HUES48 (cell line): ENCODE data around the gene KCTD1.

Experiments
- H3K27ac ChIP-seq: one replicate; pipeline ENCODE4 v1.7.0; 2013; ENCODE audit warnings: low read depth, low read length, inconsistent platforms
- H3K27me3 ChIP-seq: 2 replicates; pipeline ENCODE4 v1.6.1; 2013; ENCODE audit warnings: mild to moderate bottlenecking, low read length; ENCODE audit not compliant: control insufficient read depth, insufficient read depth
- H3K36me3 ChIP-seq: 2 replicates; pipeline ENCODE4 v1.6.1; 2013; ENCODE audit warnings: low read length; ENCODE audit not compliant: control insufficient read depth, insufficient read depth
- H3K4me1 ChIP-seq: 2 replicates; pipeline ENCODE4 v1.6.1; 2013; ENCODE audit warnings: mild to moderate bottlenecking, low read length; ENCODE audit not compliant: control insufficient read depth, insufficient read depth
- H3K4me3 ChIP-seq: 2 replicates; pipeline ENCODE4 v1.5.1; 2013; ENCODE audit warnings: mild to moderate bottlenecking, low read depth, low read length
- H3K9ac ChIP-seq: 2 replicates; pipeline ENCODE4 v1.6.1; 2013; ENCODE audit warnings: mild to moderate bottlenecking, low read depth, low read length, moderate library complexity
- H3K9me3 ChIP-seq: 2 replicates; pipeline ENCODE4 v1.6.1; 2013; ENCODE audit warnings: low read length; ENCODE audit not compliant: control insufficient read depth, insufficient read depth

KCTD1 gene

GRCh38 chr18:26548415-26549262 is at the start of gene KCTD1:
Gene KCTD1, minus strand, starts transcription at chr18:26548553. Its CDS starts 17 bp downstream, at chr18:26548536.
- H3K9me3 ChIP-seq: no peaks in the 10 kb centered on the region
- peak within 1 kb of the TSS; percentile 72 for H3K4me3 ChIP-seq
- H3K4me1 ChIP-seq: peaks cover 31% of the 10 kb centered on the region
- peak within 1 kb of the TSS; percentile 42 for H3K27ac ChIP-seq
- H3K36me3 ChIP-seq: no peaks in the 10 kb centered on the region
- H3K9ac ChIP-seq: peak within 1 kb of the TSS; percentile 25; the same call in 1 of the 2 replicates
- H3K27me3 ChIP-seq: peaks cover 77% of the 10 kb centered on the region

GRCh38 chr18:26593365-26594320 is 45.3 kb upstream of the KCTD1 start:
- Histone ChIP-seq H3K27me3 (peaks cover 4% of the 10 kb centered on the region; the same call in 1 of the 2 replicates), H3K36me3 (no peaks in the 10 kb centered on the region), H3K4me3 (no peak overlapping the region), H3K4me1 (no peaks in the 10 kb centered on the region), H3K27ac (no peak overlapping the region), H3K9ac (no peak overlapping the region), H3K9me3 (no peaks in the 10 kb centered on the region)

- H3K36me3 ChIP-seq: no peaks in the 10 kb centered on the region
- H3K4me3 ChIP-seq: no peak overlapping the region
- no peaks in the 10 kb centered on the region for H3K9me3 ChIP-seq
- H3K27ac ChIP-seq: no peak overlapping the region
- no peak overlapping the region for H3K9ac ChIP-seq
- no peaks in the 10 kb centered on the region for H3K4me1 ChIP-seq
- no peaks in the 10 kb centered on the region for H3K27me3 ChIP-seq
These were observed 36.4 kb upstream of the KCTD1 start for GRCh38 chr18:26584745-26585144.

GRCh38 chr18:26579941-26580618 is 31.7 kb upstream of the KCTD1 start:
- H3K27ac ChIP-seq: no peak overlapping the region

GRCh38 chr18:26575865-26576217 is 27.5 kb upstream of the KCTD1 start:
- H3K27ac ChIP-seq: peak overlapping the region; percentile 71
- H3K36me3 ChIP-seq: no peaks in the 10 kb centered on the region
- H3K4me3 ChIP-seq: peak overlapping the region; percentile 44
- H3K9ac ChIP-seq: peak overlapping the region; percentile 21; the same call in 1 of the 2 replicates
- H3K4me1 ChIP-seq: peaks cover 18% of the 10 kb centered on the region
- peaks cover 48% of the 10 kb centered on the region for H3K27me3 ChIP-seq
- H3K9me3 ChIP-seq: no peaks in the 10 kb centered on the region

More at GRCh38 chr18:26579941-26580618, 31.7 kb upstream of the KCTD1 start:
- H3K9ac ChIP-seq: no peak overlapping the region
- no peaks in the 10 kb centered on the region for H3K9me3 ChIP-seq
- H3K36me3 ChIP-seq: no peaks in the 10 kb centered on the region
- H3K4me3 ChIP-seq: no peak overlapping the region
- peaks cover 29% of the 10 kb centered on the region for H3K27me3 ChIP-seq
- H3K4me1 ChIP-seq: peaks cover 11% of the 10 kb centered on the region

- H3K4me3 ChIP-seq: peak overlapping the region; percentile 44
- H3K9ac ChIP-seq: peak overlapping the region; percentile 21
- peaks cover 48% of the 10 kb centered on the region for H3K27me3 ChIP-seq
- no peaks in the 10 kb centered on the region for H3K36me3 ChIP-seq
- H3K4me1 ChIP-seq: peaks cover 18% of the 10 kb centered on the region
- peak overlapping the region; percentile 71 for H3K27ac ChIP-seq
- H3K9me3 ChIP-seq: no peaks in the 10 kb centered on the region
These were observed 26.9 kb upstream of the KCTD1 start for GRCh38 chr18:26574958-26575864.

GRCh38 chr18:26568926-26569665 is 20.7 kb upstream of the KCTD1 start:
- Histone ChIP-seq H3K4me3 (no peak overlapping the region), H3K9me3 (no peaks in the 10 kb centered on the region), H3K4me1 (peaks cover 21% of the 10 kb centered on the region), H3K36me3 (no peaks in the 10 kb centered on the region), H3K27me3 (peaks cover 25% of the 10 kb centered on the region), H3K27ac (peak overlapping the region; percentile 59), H3K9ac (no peak overlapping the region)

GRCh38 chr18:26568513-26568912 is 20.2 kb upstream of the KCTD1 start:
- H3K36me3 ChIP-seq: no peaks in the 10 kb centered on the region
- no peaks in the 10 kb centered on the region for H3K9me3 ChIP-seq
- no peak overlapping the region for H3K4me3 ChIP-seq
- H3K27ac ChIP-seq: no peak overlapping the region
- peaks cover 19% of the 10 kb centered on the region; the same call in 1 of the 2 replicates for H3K27me3 ChIP-seq
- H3K9ac ChIP-seq: no peak overlapping the region
- H3K4me1 ChIP-seq: peaks cover 21% of the 10 kb centered on the region

GRCh38 chr18:26566874-26567555 is 18.7 kb upstream of the KCTD1 start:
- Histone ChIP-seq H3K27me3 (peaks cover 19% of the 10 kb centered on the region; the same call in 1 of the 2 replicates), H3K4me1 (peaks cover 21% of the 10 kb centered on the region), H3K4me3 (no peak overlapping the region), H3K27ac (no peak overlapping the region), H3K9me3 (no peaks in the 10 kb centered on the region), H3K36me3 (no peaks in the 10 kb centered on the region), H3K9ac (no peak overlapping the region)
